ENCODE data around the gene RIN2. TPM values are rescaled to one million over a fixed set of nuclear protein-coding genes. Genes with fewer than 3 reads are reported as not detected.

RIN2 gene
- total and polyA plus RNA-seq, 2 of the 13 experiments (the other 11 are each of a cell fraction or from before 2014, with no cell fraction given), result 2.5 to 5.1 TPM

GRCh38 chr20:19789009-19789408 lies 31.0 kb downstream of the RIN2 start:
- Histone ChIP-seq H3K27ac (ENCODE audit: extremely low read length, insufficient read depth, low read length) (no peak overlapping the region), H3K9ac (ENCODE audit: insufficient read depth, low read depth, low read length) (no peak overlapping the region), H3K27me3 (ENCODE audit: control insufficient read depth in 1 of 2, insufficient read depth in 2 of 2, low read length in 2 of 2) (no peaks in the 10 kb centered on the region), H4K20me1 (ENCODE audit: insufficient read depth, low read length) (no peaks in the 10 kb centered on the region), H3K4me2 (ENCODE audit: low read depth, low read length) (no peak overlapping the region), H3K9me3 (ENCODE audit: low read length) (peaks cover 16% of the 10 kb centered on the region), H3K79me2 (ENCODE audit: insufficient read depth, low read length) (no peaks in the 10 kb centered on the region), H3K4me1 (ENCODE audit: insufficient read depth, low read length) (peaks cover 13% of the 10 kb centered on the region), H3K4me3 (replicated peaks in 1 of 3; ENCODE audit: insufficient read depth in 1 of 3, low read depth in 2 of 3, low read length in 3 of 3) (no peak overlapping the region), H3K36me3 (replicated peaks in 1 of 2; ENCODE audit: control insufficient read depth in 1 of 2, insufficient read depth in 2 of 2, low read length in 2 of 2) (no peaks in the 10 kb centered on the region), H2AFZ (ENCODE audit: low read length) (no peak overlapping the region)
- ChIA-PET CTCF (ENCODE audit: low intra/inter-chr PET ratio, low total read pairs) (no interaction called here), POLR2A (no interaction called here)
- no TSS peak for BruUV-seq (replicated peaks)
- DNase-seq (ENCODE audit: low spot score), result no peak
- TF ChIP-seq ZNF597 (CRISPR knock-in tag; IDR thresholded peaks at IDR 0.05), result no peak
- TF ChIP-seq ATAD3A (CRISPR knock-in tag; IDR thresholded peaks at IDR 0.05), result no peak
- no peak for TF ChIP-seq IKZF5 (CRISPR knock-in tag; IDR thresholded peaks at IDR 0.05)
- TF ChIP-seq TP53 (CRISPR knock-in tag; conservative IDR thresholded peaks at IDR 0.05), result no peak
- ATAC-seq, result no peak
- intact Hi-C loops (cut with micrococcal nuclease; ENCODE audit: unreplicated experiment) (loop anchor here (5.0 kb wide), 1 partner anchor 98 kb away; no protein-coding TSS in a partner anchor), in situ Hi-C loops (cut with HindIII; ENCODE audit: extremely low pct_ligation_motif_present, low pct_unique_long_range_greater_than_20kb) (loop anchor here (5.0 kb wide), 1 partner anchor 208 kb away; no protein-coding TSS in a partner anchor)
- 80% methylated on average over 5 of the region's 5 CpGs for WGBS (ENCODE audit: low lambda C conversion rate)
- no peak for FAIRE-seq

- ATAC-seq (no peak), DNase-seq (ENCODE audit: low spot score) (no peak), FAIRE-seq (no peak)
- Histone ChIP-seq H2AFZ (ENCODE audit: low read length) (no peak overlapping the region), H3K4me1 (ENCODE audit: insufficient read depth, low read length) (peaks cover 8% of the 10 kb centered on the region), H3K27ac (ENCODE audit: extremely low read length, insufficient read depth, low read length) (no peak overlapping the region), H3K4me2 (ENCODE audit: low read depth, low read length) (no peak overlapping the region), H3K9me3 (ENCODE audit: low read length) (peaks cover 16% of the 10 kb centered on the region), H4K20me1 (ENCODE audit: insufficient read depth, low read length) (no peaks in the 10 kb centered on the region), H3K36me3 (replicated peaks in 1 of 2; ENCODE audit: control insufficient read depth in 1 of 2, insufficient read depth in 2 of 2, low read length in 2 of 2) (no peaks in the 10 kb centered on the region), H3K79me2 (ENCODE audit: insufficient read depth, low read length) (no peaks in the 10 kb centered on the region), H3K9ac (ENCODE audit: insufficient read depth, low read depth, low read length) (no peak overlapping the region), H3K4me3 (replicated peaks in 1 of 3; ENCODE audit: insufficient read depth in 1 of 3, low read depth in 2 of 3, low read length in 3 of 3) (no peak overlapping the region), H3K27me3 (ENCODE audit: control insufficient read depth in 1 of 2, insufficient read depth in 2 of 2, low read length in 2 of 2) (no peaks in the 10 kb centered on the region)
- no TSS peak for BruUV-seq (replicated peaks)
- CTCF ChIA-PET (ENCODE audit: low intra/inter-chr PET ratio, low total read pairs), result no interaction called here
- 11% methylated on average over 2 of the region's 2 CpGs for WGBS (ENCODE audit: low lambda C conversion rate)
- in situ Hi-C loops (cut with HindIII; ENCODE audit: extremely low pct_ligation_motif_present, low pct_unique_long_range_greater_than_20kb) (loop anchor here (5.0 kb wide), 1 partner anchor 208 kb away; no protein-coding TSS in a partner anchor), intact Hi-C loops (cut with micrococcal nuclease; ENCODE audit: unreplicated experiment) (loop anchor here (5.0 kb wide), 1 partner anchor 98 kb away; no protein-coding TSS in a partner anchor)
- POLR2A ChIA-PET, result no interaction called here
- 0 out of 2 replicates have a peak, but pooled peaks have one; percentile 21 for TF ChIP-seq CTCF (CRISPR knock-in tag; IDR thresholded peaks at IDR 0.05)
- no peak for TF ChIP-seq TFAP4 (IDR thresholded peaks at IDR 0.05; ENCODE audit: borderline replicate concordance, low read depth)
Observed at GRCh38 chr20:19789446-19789845, 31.4 kb downstream of the RIN2 start.

Measured in HepG2 (cell line).